GM21717 (cell line): ENCODE data around the gene SULT1C4.

Experiments used
- ATAC-seq: cut with Tn5 transposase; IDR thresholded peaks from one replicate; pipeline ENCODE4 v1.9.1; 2021; ENCODE audit warnings: mild to moderate bottlenecking, moderate library complexity; ENCODE audit not compliant: unreplicated experiment

The SULT1C4 gene

GRCh38 chr2:108369153-108369552 lies 8.6 kb upstream of the SULT1C4 start:
- ATAC-seq, result no peak

GRCh38 chr2:108370080-108370479 lies 7.7 kb upstream of the SULT1C4 start:
- ATAC-seq, result no peak

GRCh38 chr2:108376774-108377173 lies 980 bp upstream of the SULT1C4 start:
- ATAC-seq, result no peak

GRCh38 chr2:108377401-108377800 lies 353 bp upstream of the SULT1C4 start:
- no peak for ATAC-seq

- ATAC-seq, result no peak
These were observed 1.1 kb downstream of the SULT1C4 start for GRCh38 chr2:108378851-108379250.

- no peak for ATAC-seq
These were observed 4.4 kb downstream of the SULT1C4 start for GRCh38 chr2:108382196-108382595.

GRCh38 chr2:108383146-108383830 lies 5.5 kb downstream of the SULT1C4 start:
- no peak for ATAC-seq

- no peak for ATAC-seq
These were observed 7.1 kb downstream of the SULT1C4 start for GRCh38 chr2:108384662-108385393.

- no peak for ATAC-seq
These were observed 7.8 kb downstream of the SULT1C4 start for GRCh38 chr2:108385411-108386071.

GRCh38 chr2:108388045-108388444 lies 10.3 kb downstream of the SULT1C4 start:
- ATAC-seq, result no peak

GRCh38 chr2:108390340-108390739 lies 12.6 kb downstream of the SULT1C4 start:
- ATAC-seq, result no peak

- no peak for ATAC-seq
These were observed 14.3 kb downstream of the SULT1C4 start for GRCh38 chr2:108392029-108392428.

GRCh38 chr2:108393197-108393596 lies 15.4 kb downstream of the SULT1C4 start:
- ATAC-seq, result no peak

- no peak for ATAC-seq
These were observed 17.4 kb downstream of the SULT1C4 start for GRCh38 chr2:108395155-108395554.

- no peak for ATAC-seq
These were observed 19.1 kb downstream of the SULT1C4 start for GRCh38 chr2:108396845-108397244.

- no peak for ATAC-seq
These were observed 21.7 kb downstream of the SULT1C4 start for GRCh38 chr2:108399479-108399878.

- ATAC-seq, result no peak
These were observed 24.0 kb downstream of the SULT1C4 start for GRCh38 chr2:108401800-108402199.

- no peak for ATAC-seq
These were observed 25.7 kb downstream of the SULT1C4 start for GRCh38 chr2:108403494-108403893.

- ATAC-seq, result no peak
These were observed 27.1 kb downstream of the SULT1C4 start for GRCh38 chr2:108404784-108405397.

GRCh38 chr2:108407864-108408729 lies 30.3 kb downstream of the SULT1C4 start:
- ATAC-seq, result no peak

GRCh38 chr2:108409768-108410167 lies 32.0 kb downstream of the SULT1C4 start:
- no peak for ATAC-seq
